H9 (cell line): ENCODE measurements around the gene SV2C. TPM values are rescaled to one million over a fixed set of nuclear protein-coding genes. Genes with fewer than 3 reads are reported as not detected.

Source experiments
- DNase-seq: peaks from one replicate; pipeline ENCODE4 v3.0.0-alpha.2; 2017
- H2AFZ ChIP-seq: one replicate; pipeline ENCODE4 v1.6.1; 2013; ENCODE audit warnings: mild to moderate bottlenecking, low read length, control low read depth, moderate library complexity
- H2AK5ac ChIP-seq: 2 replicates; pipeline ENCODE4 v1.6.1; 2013; ENCODE audit warnings: low read length, control low read depth, mixed read lengths; ENCODE audit not compliant: insufficient read length
- H2BK120ac ChIP-seq: one replicate; pipeline ENCODE4 v1.6.1; 2013; ENCODE audit warnings: low read depth, mild to moderate bottlenecking, low read length, control low read depth, inconsistent platforms; ENCODE audit not compliant: poor library complexity, severe bottlenecking
- H2BK12ac ChIP-seq: 2 replicates; pipeline ENCODE4 v1.6.1; 2013; ENCODE audit warnings: low read length, control low read depth, mixed read lengths, low read depth; ENCODE audit not compliant: insufficient read length
- H2BK15ac ChIP-seq: 2 replicates; pipeline ENCODE4 v1.6.1; 2013; ENCODE audit warnings: low read depth, low read length, control low read depth
- H2BK20ac ChIP-seq: one replicate; pipeline ENCODE4 v1.6.1; 2013; ENCODE audit warnings: low read depth, mild to moderate bottlenecking, low read length, control low read depth, inconsistent platforms; ENCODE audit not compliant: poor library complexity, severe bottlenecking
- H2BK5ac ChIP-seq: 2 replicates; pipeline ENCODE4 v1.6.1; 2013; ENCODE audit warnings: low read length, control low read depth, mixed read lengths; ENCODE audit not compliant: insufficient read length
- H3K14ac ChIP-seq: 2 replicates; pipeline ENCODE4 v1.6.1; 2013; ENCODE audit warnings: low read length, control low read depth; ENCODE audit not compliant: insufficient read depth
- H3K18ac ChIP-seq: 2 replicates; pipeline ENCODE4 v1.6.1; 2013; ENCODE audit warnings: low read depth, mild to moderate bottlenecking, mixed read lengths, low read length, control low read depth; ENCODE audit not compliant: insufficient read length
- H3K23ac ChIP-seq: 2 replicates; pipeline ENCODE4 v1.6.1; 2013; ENCODE audit warnings: low read length, control low read depth, mixed read lengths, low read depth; ENCODE audit not compliant: insufficient read length
- H3K23me2 ChIP-seq: 2 replicates; pipeline ENCODE4 v1.6.1; 2013; ENCODE audit warnings: low read depth, mild to moderate bottlenecking, mixed read lengths, low read length, control low read depth; ENCODE audit not compliant: insufficient read length, poor library complexity, severe bottlenecking
- H3K27ac ChIP-seq: 2 replicates; pipeline ENCODE4 v1.5.1; 2013; ENCODE audit warnings: low read length, control low read depth, mixed read lengths, low read depth; ENCODE audit not compliant: insufficient read length
- H3K27me3 ChIP-seq: 2 replicates; pipeline ENCODE4 v1.6.1; 2013; ENCODE audit warnings: low read length, control low read depth, inconsistent platforms; ENCODE audit not compliant: insufficient read depth
- H3K4ac ChIP-seq: 2 replicates; pipeline ENCODE4 v1.6.1; 2013; ENCODE audit warnings: low read depth, mild to moderate bottlenecking, control low read depth, inconsistent platforms, low read length, moderate library complexity
- H3K4me1 ChIP-seq: 2 replicates; pipeline ENCODE4 v1.6.1; 2013; ENCODE audit warnings: low read length, control low read depth, inconsistent platforms; ENCODE audit not compliant: insufficient read depth
- H3K4me2 ChIP-seq: 2 replicates; pipeline ENCODE4 v1.6.1; 2013; ENCODE audit warnings: low read length, control low read depth, mixed read lengths; ENCODE audit not compliant: insufficient read length, insufficient read depth
- H3K56ac ChIP-seq: 2 replicates; pipeline ENCODE4 v1.6.1; 2013; ENCODE audit warnings: low read depth, mild to moderate bottlenecking, mixed read lengths, low read length, control low read depth; ENCODE audit not compliant: insufficient read length
- H3K79me1 ChIP-seq: 2 replicates; pipeline ENCODE4 v1.6.1; 2013; ENCODE audit warnings: low read depth, mild to moderate bottlenecking, moderate library complexity, low read length, control low read depth, inconsistent platforms; ENCODE audit not compliant: insufficient read depth, poor library complexity, severe bottlenecking
- H3K79me2 ChIP-seq: 2 replicates; pipeline ENCODE4 v1.6.1; 2013; ENCODE audit warnings: low read length, control low read depth, inconsistent platforms; ENCODE audit not compliant: insufficient read depth
- H3K9ac ChIP-seq: 2 replicates; pipeline ENCODE4 v1.6.1; 2013; ENCODE audit warnings: low read length, control low read depth, mixed read lengths; ENCODE audit not compliant: insufficient read length; ENCODE audit errors: extremely low read depth
- H3K9me3 ChIP-seq: one replicate; pipeline ENCODE4 v1.6.1; 2013; ENCODE audit warnings: low read depth, low read length, inconsistent platforms; ENCODE audit not compliant: control insufficient read depth
- H3T11ph ChIP-seq: one replicate; pipeline ENCODE4 v1.6.1; 2013; ENCODE audit warnings: mild to moderate bottlenecking, low read length, control low read depth, inconsistent platforms
- H4K20me1 ChIP-seq: one replicate; pipeline ENCODE4 v1.6.1; 2013; ENCODE audit not compliant: control insufficient read depth, insufficient read length, insufficient read depth
- H4K5ac ChIP-seq: 2 replicates; pipeline ENCODE4 v1.6.1; 2013; ENCODE audit warnings: low read depth, mild to moderate bottlenecking, mixed read lengths, low read length, control low read depth; ENCODE audit not compliant: insufficient read length
- H4K8ac ChIP-seq: replicated peaks from 2 replicates; pipeline ENCODE4 v1.6.1; 2013; ENCODE audit warnings: low read length, control low read depth, mixed read lengths, low read depth; ENCODE audit not compliant: insufficient read length
- H4K91ac ChIP-seq: 2 replicates; pipeline ENCODE4 v1.6.1; 2013; ENCODE audit warnings: low read depth, mild to moderate bottlenecking, moderate library complexity, mixed read lengths, low read length, control low read depth; ENCODE audit not compliant: insufficient read length
- H3K27ac Mint-ChIP-seq, 3 experiments: 2 replicates in 2 of 3; 3 replicates in 1 of 3; pipeline ENCODE4 v1.8.0; 2020 to 2021; ENCODE audit warnings: mixed read lengths in 3 of 3, mild to moderate bottlenecking in 1 of 3, moderate library complexity in 1 of 3
- H3K27me3 Mint-ChIP-seq: 2 replicates; pipeline ENCODE4 v1.8.0; 2021; ENCODE audit warnings: low read depth, mild to moderate bottlenecking, moderate library complexity, mixed read lengths
- H3K36me3 Mint-ChIP-seq, 3 experiments: 2 replicates in 2 of 3; 3 replicates in 1 of 3; pipeline ENCODE4 v1.8.0; 2020 to 2021; ENCODE audit warnings: low read depth in 3 of 3, mixed read lengths in 3 of 3; ENCODE audit not compliant: insufficient read depth in 1 of 3
- H3K4me1 Mint-ChIP-seq, 2 experiments: 2 replicates each; pipeline ENCODE4 v1.8.0; 2020; ENCODE audit warnings: mixed read lengths in 2 of 2
- H3K4me3 Mint-ChIP-seq, 2 experiments: 2 replicates in 1 of 2; 3 replicates in 1 of 2; pipeline ENCODE4 v1.8.0; 2020 to 2021; ENCODE audit warnings: mild to moderate bottlenecking in 2 of 2, mixed read lengths in 2 of 2, moderate library complexity in 1 of 2
- H3K9me3 Mint-ChIP-seq, 2 experiments: 2 replicates in 1 of 2; 3 replicates in 1 of 2; pipeline ENCODE4 v1.8.0; 2020; ENCODE audit warnings: mild to moderate bottlenecking in 2 of 2, mixed read lengths in 2 of 2, moderate library complexity in 1 of 2
- WGBS: extraction: QIAGEN DNeasy Blood & Tissue Kit; methylation state at CpG from one replicate; pipeline ENCODE4 v1.1.7; 2013; ENCODE audit warnings: missing lambda C conversion rate, low lambda C conversion rate, mixed read lengths; ENCODE audit not compliant: insufficient read length; ENCODE audit errors: extremely low coverage; 5-methylcytosine and 5-hydroxymethylcytosine counted together
- total RNA-seq: library from RNA; stranded (reverse); gene quantifications from 2 replicates; pipeline ENCODE4 v1.2.1, GENCODE V29; 2021
- TF ChIP-seq, protein P1 (sequence below): fragments of 200-600 bp; sonication (generic); conservative IDR thresholded peaks from 3 replicates; pipeline ENCODE4 v1.8.0; 2021; ENCODE audit warnings: antibody characterized with exemption, mild to moderate bottlenecking

Gene SV2C
- total RNA-seq, 1 experiment from 2014 or later = 0.09 TPM

DNA sequence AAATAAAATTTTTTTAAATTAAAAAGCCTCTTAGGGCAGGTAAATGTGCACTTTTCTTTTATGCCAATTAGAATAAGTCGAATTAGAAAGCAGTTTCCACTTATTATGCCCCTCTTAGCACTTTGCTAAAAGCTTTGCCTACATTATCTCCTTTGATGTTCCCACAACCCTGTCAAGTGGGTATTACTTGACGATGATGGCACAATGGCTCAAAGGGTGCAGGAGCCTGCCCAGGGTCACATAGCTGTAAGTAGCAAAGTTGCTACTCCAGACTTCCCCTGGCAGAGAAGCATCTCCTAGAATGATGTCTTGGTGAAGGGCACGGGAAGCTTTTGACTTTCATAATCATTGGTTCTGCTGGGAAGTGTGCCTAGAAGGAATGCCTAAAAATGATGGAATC is 301.5 kb downstream of the SV2C start:
- H3K79me2 ChIP-seq = no peaks in the 10 kb centered on the region
- no peaks in the 10 kb centered on the region for H3K9me3 Mint-ChIP-seq
- H3K27me3 Mint-ChIP-seq = no peaks in the 10 kb centered on the region
- H3T11ph ChIP-seq = no peak overlapping the region
- H3K9me3 ChIP-seq = no peaks in the 10 kb centered on the region
- H2BK15ac ChIP-seq = no peak overlapping the region
- WGBS = no CpG with 5 or more reads among the region's 3 CpGs
- no peak overlapping the region for H3K9ac ChIP-seq
- no peak overlapping the region for H2BK120ac ChIP-seq
- H3K27ac Mint-ChIP-seq = no peak overlapping the region
- H4K20me1 ChIP-seq = no peaks in the 10 kb centered on the region
- H2AK5ac ChIP-seq = no peak overlapping the region
- no peak overlapping the region for H2BK5ac ChIP-seq
- no peak overlapping the region for H3K56ac ChIP-seq
- H2BK20ac ChIP-seq = no peak overlapping the region
- H4K91ac ChIP-seq = no peak overlapping the region
- no peak for DNase-seq
- TF ChIP-seq, protein P1, sequence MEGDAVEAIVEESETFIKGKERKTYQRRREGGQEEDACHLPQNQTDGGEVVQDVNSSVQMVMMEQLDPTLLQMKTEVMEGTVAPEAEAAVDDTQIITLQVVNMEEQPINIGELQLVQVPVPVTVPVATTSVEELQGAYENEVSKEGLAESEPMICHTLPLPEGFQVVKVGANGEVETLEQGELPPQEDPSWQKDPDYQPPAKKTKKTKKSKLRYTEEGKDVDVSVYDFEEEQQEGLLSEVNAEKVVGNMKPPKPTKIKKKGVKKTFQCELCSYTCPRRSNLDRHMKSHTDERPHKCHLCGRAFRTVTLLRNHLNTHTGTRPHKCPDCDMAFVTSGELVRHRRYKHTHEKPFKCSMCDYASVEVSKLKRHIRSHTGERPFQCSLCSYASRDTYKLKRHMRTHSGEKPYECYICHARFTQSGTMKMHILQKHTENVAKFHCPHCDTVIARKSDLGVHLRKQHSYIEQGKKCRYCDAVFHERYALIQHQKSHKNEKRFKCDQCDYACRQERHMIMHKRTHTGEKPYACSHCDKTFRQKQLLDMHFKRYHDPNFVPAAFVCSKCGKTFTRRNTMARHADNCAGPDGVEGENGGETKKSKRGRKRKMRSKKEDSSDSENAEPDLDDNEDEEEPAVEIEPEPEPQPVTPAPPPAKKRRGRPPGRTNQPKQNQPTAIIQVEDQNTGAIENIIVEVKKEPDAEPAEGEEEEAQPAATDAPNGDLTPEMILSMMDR = no peak
- H3K79me1 ChIP-seq = no peaks in the 10 kb centered on the region
- H3K27ac ChIP-seq = no peak overlapping the region
- no peak overlapping the region for H4K8ac ChIP-seq
- no peak overlapping the region for H3K4ac ChIP-seq
- no peaks in the 10 kb centered on the region for H3K23me2 ChIP-seq
- no peaks in the 10 kb centered on the region for H3K27me3 ChIP-seq
- H3K4me2 ChIP-seq = no peak overlapping the region
- H3K4me1 Mint-ChIP-seq = peaks cover 14 to 24% of the 10 kb centered on the region in 2 experiments
- H3K18ac ChIP-seq = no peak overlapping the region
- H3K4me1 ChIP-seq = peaks cover 4% of the 10 kb centered on the region; the same call in 1 of the 2 replicates
- no peak overlapping the region for H3K14ac ChIP-seq
- H3K36me3 Mint-ChIP-seq = no peaks in the 10 kb centered on the region; a peak in 1 of 7 replicates
- H3K23ac ChIP-seq = no peak overlapping the region
- H4K5ac ChIP-seq = no peak overlapping the region
- H2BK12ac ChIP-seq = no peak overlapping the region
- no peak overlapping the region for H2AFZ ChIP-seq
- H3K4me3 Mint-ChIP-seq = no peak overlapping the region
